OCI-LY1 (cell line): ENCODE measurements around the gene SERBP1.

ENCODE experiments used
- EZH2 ChIP-seq: fragments of 200-600 bp; sonication (generic), shearing (Covaris generic); IDR thresholded peaks from 2 replicates; pipeline ENCODE4 v1.8.0; 2017; ENCODE audit warnings: borderline replicate concordance, mixed run types, mild to moderate bottlenecking, antibody characterized with exemption, low read length, moderate library complexity, mixed read lengths
- TF ChIP-seq, protein P1 (sequence below): fragments of 200-600 bp; sonication (generic), shearing (Covaris generic); IDR thresholded peaks from 2 replicates; pipeline ENCODE4 v1.5.1; 2017; ENCODE audit warnings: mild to moderate bottlenecking, antibody characterized with exemption, low read length, moderate library complexity, mixed read lengths

DNA sequence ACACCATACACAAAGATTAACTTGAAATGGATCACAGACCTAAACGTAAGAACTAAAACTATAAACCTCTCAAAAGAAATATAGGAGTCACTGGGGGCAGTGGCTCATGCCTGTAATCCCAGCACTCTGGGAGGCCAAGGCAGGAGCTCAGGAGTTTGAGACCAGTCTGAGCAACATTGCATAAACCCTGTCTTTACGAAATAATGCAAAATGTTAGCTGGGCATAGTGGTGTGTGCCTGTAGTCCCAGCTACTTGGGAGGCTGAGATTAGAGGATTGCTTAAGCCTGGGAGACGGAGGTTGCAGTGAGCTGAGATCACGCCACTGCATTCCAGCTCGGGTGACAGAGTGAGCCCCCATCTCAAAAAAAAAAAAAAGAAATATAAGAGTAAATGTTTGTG, 46.7 kb upstream of the SERBP1 start:
- TF ChIP-seq, protein P1, sequence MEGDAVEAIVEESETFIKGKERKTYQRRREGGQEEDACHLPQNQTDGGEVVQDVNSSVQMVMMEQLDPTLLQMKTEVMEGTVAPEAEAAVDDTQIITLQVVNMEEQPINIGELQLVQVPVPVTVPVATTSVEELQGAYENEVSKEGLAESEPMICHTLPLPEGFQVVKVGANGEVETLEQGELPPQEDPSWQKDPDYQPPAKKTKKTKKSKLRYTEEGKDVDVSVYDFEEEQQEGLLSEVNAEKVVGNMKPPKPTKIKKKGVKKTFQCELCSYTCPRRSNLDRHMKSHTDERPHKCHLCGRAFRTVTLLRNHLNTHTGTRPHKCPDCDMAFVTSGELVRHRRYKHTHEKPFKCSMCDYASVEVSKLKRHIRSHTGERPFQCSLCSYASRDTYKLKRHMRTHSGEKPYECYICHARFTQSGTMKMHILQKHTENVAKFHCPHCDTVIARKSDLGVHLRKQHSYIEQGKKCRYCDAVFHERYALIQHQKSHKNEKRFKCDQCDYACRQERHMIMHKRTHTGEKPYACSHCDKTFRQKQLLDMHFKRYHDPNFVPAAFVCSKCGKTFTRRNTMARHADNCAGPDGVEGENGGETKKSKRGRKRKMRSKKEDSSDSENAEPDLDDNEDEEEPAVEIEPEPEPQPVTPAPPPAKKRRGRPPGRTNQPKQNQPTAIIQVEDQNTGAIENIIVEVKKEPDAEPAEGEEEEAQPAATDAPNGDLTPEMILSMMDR, result no peak
- TF ChIP-seq EZH2, result no peak
